ENCODE data around the gene PIAS1.
A peak's percentile ranks its signal among the peaks of the same experiment; 100 is the strongest.
"Not testable (repeated sequence)": the region's sequence is repeated elsewhere in the genome, so short reads cannot be mapped to it uniquely, and the experiment has no call there.

The PIAS1 gene

GRCh38 chr15:68053701-68054627, at the start of gene PIAS1:
TSS of gene PIAS1 (plus strand) at chr15:68054315. CDS start at chr15:68054327, 12 bp downstream.
- TF ChIP-seq POLR2A (IDR thresholded peaks at IDR 0.05; ENCODE audit: low read depth, low read length), result peak; percentile 80
- FAIRE-seq, result no peak
- peak; percentile 65 for DNase-seq (ENCODE audit: insufficient read length, low spot score)

DNA sequence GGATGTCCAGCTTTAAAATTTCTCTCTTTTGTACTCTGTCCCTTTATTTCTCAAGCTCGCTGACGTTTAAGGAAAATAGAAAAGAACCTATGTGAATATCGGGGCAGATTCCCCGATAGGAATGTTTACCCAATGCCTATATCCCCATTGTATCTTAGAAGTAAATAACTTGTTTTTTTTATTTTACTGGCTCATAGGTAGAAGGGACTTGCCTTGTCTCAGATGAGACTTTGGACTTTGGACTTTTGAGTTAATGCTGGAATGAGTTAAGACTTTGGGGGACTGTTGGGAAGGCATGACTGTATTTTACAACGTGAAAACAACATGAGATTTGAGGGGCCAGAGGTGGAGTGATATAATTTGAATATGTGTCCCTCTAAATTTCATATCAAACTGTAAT, 46.5 kb upstream of the PIAS1 start:
- not testable (repeated sequence) for FAIRE-seq; DNase-seq (ENCODE audit: insufficient read length, low spot score)

DNA sequence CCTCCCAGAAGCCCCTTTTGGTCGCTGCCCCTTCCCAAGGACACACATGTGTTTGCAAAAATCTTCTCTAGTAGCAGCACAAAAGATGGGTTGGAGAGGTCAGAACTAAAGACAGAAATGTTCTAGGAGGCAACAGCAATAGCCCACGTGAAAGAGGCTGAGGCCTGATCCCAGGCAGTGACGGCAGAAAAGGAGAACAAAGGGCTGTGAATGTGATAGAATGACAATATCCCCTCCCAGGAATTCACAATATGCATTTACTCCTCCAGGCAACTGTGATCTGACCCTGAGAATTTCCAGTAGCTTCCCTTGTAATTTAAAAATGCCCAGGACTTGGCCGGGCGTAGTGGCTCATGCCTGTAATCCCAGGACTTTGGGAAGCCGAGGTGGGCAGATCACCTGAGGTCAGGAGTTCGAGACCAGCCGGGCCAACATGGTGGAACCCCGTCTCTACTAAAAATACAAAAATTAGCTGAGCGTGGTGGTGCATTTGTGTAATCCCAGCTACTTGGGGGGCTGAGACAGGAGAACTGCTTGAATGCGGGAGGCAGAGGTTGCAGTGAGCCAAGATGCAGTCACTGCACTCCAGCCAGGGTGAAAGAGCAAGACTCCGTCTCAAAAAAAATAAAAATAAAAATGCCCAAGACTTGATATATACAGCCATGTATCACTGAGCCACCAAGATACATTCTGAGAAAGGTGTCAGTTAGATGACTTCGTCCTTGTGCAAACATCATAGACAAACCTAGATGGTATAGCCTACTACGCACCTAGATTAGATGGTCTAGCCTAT, 43.6 kb upstream of the PIAS1 start:
- TF ChIP-seq POLR2A (IDR thresholded peaks at IDR 0.05; ENCODE audit: low read depth, low read length), result no peak
- DNase-seq (ENCODE audit: insufficient read length, low spot score) (no peak), FAIRE-seq (no peak)

GRCh38 chr15:68012911-68013310, 41.2 kb upstream of the PIAS1 start:
- TF ChIP-seq POLR2A (IDR thresholded peaks at IDR 0.05; ENCODE audit: low read depth, low read length), result no peak
- no peak for FAIRE-seq
- DNase-seq (ENCODE audit: insufficient read length, low spot score), result no peak

DNA sequence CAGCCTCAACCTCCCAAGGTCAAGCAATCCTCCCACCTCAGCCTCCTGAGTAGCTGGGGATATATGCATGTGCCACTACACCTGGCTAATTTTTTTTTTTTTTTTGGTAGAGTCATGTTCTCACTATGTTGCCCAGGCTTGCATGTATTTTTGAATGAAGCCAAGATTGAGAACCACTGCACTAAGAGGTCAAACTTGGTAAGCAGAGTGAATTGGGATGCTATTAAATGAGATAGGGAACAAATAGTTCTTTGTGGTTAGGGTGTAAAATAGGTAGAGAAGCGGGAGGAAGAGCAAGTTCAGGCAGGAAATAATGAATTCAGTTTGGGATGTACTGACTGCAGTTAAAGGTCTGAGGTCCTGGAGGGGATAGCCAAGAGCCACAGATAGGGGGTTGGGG, 39.9 kb upstream of the PIAS1 start:
- DNase-seq (ENCODE audit: insufficient read length, low spot score) (no peak), FAIRE-seq (no peak)
- no peak for TF ChIP-seq POLR2A (IDR thresholded peaks at IDR 0.05; ENCODE audit: low read depth, low read length)

- no peak for TF ChIP-seq POLR2A (IDR thresholded peaks at IDR 0.05; ENCODE audit: low read depth, low read length)
- no peak for DNase-seq (ENCODE audit: insufficient read length, low spot score)
- FAIRE-seq, result no peak
Observed at GRCh38 chr15:68015244-68015643, 38.9 kb upstream of the PIAS1 start.

- DNase-seq (ENCODE audit: insufficient read length, low spot score) (no peak), FAIRE-seq (no peak)
Observed at GRCh38 chr15:68017201-68017600, 36.9 kb upstream of the PIAS1 start.

GRCh38 chr15:68018797-68019444, 35.2 kb upstream of the PIAS1 start:
- DNase-seq (ENCODE audit: insufficient read length, low spot score) (no peak), FAIRE-seq (no peak)
- TF ChIP-seq POLR2A (IDR thresholded peaks at IDR 0.05; ENCODE audit: low read depth, low read length), result no peak

More at GRCh38 chr15:68017201-68017600, 36.9 kb upstream of the PIAS1 start:
- TF ChIP-seq POLR2A (IDR thresholded peaks at IDR 0.05; ENCODE audit: low read depth, low read length), result no peak

GRCh38 chr15:68019814-68020525, 34.1 kb upstream of the PIAS1 start:
- TF ChIP-seq POLR2A (IDR thresholded peaks at IDR 0.05; ENCODE audit: low read depth, low read length), result no peak
- FAIRE-seq (no peak), DNase-seq (ENCODE audit: insufficient read length, low spot score) (no peak)

GRCh38 chr15:68020685-68021084, 33.4 kb upstream of the PIAS1 start:
- DNase-seq (ENCODE audit: insufficient read length, low spot score) (no peak), FAIRE-seq (no peak)
- TF ChIP-seq POLR2A (IDR thresholded peaks at IDR 0.05; ENCODE audit: low read depth, low read length), result no peak

GRCh38 chr15:68022061-68022460, 32.1 kb upstream of the PIAS1 start:
- DNase-seq (ENCODE audit: insufficient read length, low spot score), result no peak
- no peak for TF ChIP-seq POLR2A (IDR thresholded peaks at IDR 0.05; ENCODE audit: low read depth, low read length)
- FAIRE-seq, result no peak

- no peak for FAIRE-seq
- TF ChIP-seq POLR2A (IDR thresholded peaks at IDR 0.05; ENCODE audit: low read depth, low read length), result no peak
- DNase-seq (ENCODE audit: insufficient read length, low spot score), result no peak
Observed at GRCh38 chr15:68023307-68024101, 30.6 kb upstream of the PIAS1 start.

Data from H54 (cell line).